ENCODE measurements around the gene ZNF462.

ZNF462 gene

DNA sequence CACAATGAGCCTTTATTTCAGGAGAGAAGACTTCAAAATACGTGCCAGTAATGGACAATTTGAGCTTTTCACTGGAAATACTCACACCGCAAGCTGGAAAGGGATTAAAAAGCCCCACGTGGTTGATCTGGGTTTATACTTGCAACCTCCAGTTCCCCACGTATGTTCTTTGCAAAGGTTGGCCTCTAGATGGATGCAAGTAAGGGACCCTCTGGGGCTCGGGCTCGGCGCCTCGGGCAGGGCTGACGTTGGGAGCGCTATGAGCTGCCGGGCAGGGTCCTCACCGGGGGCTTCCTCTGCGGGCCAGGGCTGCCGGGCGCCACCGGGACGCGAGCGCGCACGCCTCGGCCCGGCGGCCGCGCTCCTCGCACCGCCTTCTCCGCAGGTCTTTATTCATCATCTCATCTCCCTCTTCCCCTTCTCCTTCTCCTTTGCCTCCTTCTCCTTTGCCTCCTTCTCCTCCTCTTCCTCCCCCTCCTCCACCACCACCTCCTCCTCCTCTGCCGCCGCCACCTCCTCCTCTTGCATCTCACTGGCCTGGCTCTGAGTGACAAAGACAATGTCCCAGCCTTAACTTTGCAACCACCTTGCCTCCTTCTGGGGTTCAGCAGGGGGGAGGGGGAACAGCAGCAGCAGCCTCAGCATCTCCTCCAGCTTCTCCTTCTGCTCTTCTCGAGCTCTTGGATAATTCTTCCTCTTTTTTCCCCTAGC is 701 bp upstream of the ZNF462 start:
- peak overlapping the region; percentile 71 for H3K4me3 ChIP-seq (replicated peaks; ENCODE audit: low read depth, low read length)
- DNase-seq (ENCODE audit: extremely low read depth, low read depth), result no peak
- TF ChIP-seq, protein P1, sequence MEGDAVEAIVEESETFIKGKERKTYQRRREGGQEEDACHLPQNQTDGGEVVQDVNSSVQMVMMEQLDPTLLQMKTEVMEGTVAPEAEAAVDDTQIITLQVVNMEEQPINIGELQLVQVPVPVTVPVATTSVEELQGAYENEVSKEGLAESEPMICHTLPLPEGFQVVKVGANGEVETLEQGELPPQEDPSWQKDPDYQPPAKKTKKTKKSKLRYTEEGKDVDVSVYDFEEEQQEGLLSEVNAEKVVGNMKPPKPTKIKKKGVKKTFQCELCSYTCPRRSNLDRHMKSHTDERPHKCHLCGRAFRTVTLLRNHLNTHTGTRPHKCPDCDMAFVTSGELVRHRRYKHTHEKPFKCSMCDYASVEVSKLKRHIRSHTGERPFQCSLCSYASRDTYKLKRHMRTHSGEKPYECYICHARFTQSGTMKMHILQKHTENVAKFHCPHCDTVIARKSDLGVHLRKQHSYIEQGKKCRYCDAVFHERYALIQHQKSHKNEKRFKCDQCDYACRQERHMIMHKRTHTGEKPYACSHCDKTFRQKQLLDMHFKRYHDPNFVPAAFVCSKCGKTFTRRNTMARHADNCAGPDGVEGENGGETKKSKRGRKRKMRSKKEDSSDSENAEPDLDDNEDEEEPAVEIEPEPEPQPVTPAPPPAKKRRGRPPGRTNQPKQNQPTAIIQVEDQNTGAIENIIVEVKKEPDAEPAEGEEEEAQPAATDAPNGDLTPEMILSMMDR (IDR thresholded peaks at IDR 0.05; ENCODE audit: low read depth, low read length, missing control alignments), result no peak

DNA sequence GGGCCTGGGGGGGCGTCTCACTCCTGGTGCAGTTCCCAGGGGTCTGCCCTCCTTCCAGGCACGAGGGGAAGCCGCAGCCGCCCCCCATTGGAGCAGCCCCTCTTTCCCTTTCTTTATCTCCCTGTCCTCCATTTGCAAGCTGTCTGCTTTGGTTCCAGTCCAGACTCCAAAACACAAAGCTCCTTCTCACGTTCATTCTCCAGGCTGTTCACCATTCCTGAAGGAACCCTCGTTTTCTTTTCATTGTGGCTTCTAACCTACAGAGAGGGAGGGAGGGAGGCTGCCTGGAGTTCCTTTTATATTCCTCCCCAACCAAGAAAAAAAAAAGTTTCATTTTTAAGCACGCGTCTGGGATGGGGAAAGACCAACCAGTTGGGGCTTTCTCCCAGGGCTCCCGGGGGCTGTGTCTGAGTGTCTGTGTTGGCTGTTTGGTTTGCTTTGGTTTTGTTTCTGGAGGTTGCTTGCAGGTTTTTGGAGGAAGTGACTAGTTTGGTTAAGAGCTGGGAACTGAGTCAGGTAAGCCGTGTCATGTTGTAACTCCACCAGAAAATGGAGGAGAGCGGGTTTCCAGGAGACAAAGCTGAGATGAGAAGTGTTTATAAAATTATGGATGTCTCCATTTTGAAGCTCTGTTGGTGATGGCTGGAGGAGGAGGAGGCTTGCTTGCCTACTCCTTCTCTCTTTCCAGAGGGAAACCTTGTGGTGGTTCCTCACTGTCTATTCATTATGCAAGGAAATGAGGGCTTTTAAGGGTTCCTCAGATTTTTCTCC is 1.6 kb downstream of the ZNF462 start:
- no peak for DNase-seq (ENCODE audit: extremely low read depth, low read depth)
- TF ChIP-seq, protein P1 (IDR thresholded peaks at IDR 0.05; ENCODE audit: low read depth, low read length, missing control alignments), result no peak
- peak overlapping the region; percentile 71 for H3K4me3 ChIP-seq (replicated peaks; ENCODE audit: low read depth, low read length)

DNA sequence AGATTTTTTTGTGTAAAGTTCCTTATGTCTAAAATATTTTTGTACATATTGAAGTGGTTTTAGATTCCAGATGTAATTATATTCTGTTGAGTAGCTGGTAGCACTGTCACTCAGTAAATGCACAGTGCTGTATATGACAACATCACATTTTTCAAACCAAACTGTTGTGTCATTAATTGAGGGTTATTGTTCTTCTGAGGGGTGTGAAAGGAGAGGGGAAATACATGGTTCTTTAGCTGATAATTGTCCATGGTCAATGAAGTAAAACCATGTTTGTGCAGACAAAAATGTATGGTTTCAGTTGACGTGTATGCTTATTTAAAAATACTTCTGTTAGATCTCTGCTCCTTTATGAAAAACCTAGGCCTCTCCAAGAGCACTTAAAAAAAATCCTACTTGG is 3.3 kb downstream of the ZNF462 start:
- TF ChIP-seq, protein P1 (IDR thresholded peaks at IDR 0.05; ENCODE audit: low read depth, low read length, missing control alignments), result no peak
- no peak overlapping the region for H3K4me3 ChIP-seq (replicated peaks; ENCODE audit: low read depth, low read length)
- DNase-seq (ENCODE audit: extremely low read depth, low read depth), result no peak

DNA sequence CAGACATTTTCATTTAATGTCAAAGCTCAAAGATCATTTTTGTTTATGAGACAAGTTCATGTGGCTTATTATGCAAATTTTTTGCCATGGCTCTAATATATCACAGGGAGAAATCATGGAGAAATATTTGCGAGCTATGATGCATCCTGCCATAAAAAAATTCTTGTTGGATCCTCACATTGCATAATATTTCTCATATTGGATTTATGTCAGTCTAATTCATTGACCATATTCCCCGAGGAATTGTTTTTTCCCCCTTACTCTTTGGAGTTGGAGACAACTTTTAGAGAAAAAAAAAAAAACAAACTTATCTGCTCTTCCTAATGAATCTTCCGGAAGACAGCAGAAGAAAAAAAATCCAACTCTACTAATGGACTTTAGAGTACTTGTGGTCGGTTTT is 4.3 kb downstream of the ZNF462 start:
- TF ChIP-seq, protein P1 (IDR thresholded peaks at IDR 0.05; ENCODE audit: low read depth, low read length, missing control alignments), result no peak
- H3K4me3 ChIP-seq (replicated peaks; ENCODE audit: low read depth, low read length), result no peak overlapping the region
- no peak for DNase-seq (ENCODE audit: extremely low read depth, low read depth)

DNA sequence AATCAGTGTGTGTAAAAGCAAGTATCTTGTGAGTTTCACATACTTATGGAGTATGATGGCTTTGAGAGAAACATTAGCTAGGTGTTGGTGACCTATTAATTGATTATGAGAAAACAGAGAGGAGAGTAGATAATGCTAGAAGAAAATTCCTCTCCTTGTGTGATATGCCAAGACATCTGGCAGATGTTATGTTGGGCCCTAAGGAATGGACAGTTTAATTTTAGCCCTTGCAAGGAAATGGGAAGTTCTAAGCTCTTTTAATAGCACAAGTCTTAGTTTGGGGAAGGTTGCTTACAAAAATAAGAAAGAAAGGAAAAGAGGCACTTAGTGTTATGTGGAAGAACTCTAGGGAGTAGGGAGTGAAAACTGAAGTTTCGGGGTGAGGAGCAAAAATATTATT is 5.1 kb downstream of the ZNF462 start:
- TF ChIP-seq, protein P1 (IDR thresholded peaks at IDR 0.05; ENCODE audit: low read depth, low read length, missing control alignments), result no peak
- DNase-seq (ENCODE audit: extremely low read depth, low read depth), result no peak
- H3K4me3 ChIP-seq (replicated peaks; ENCODE audit: low read depth, low read length), result no peak overlapping the region

DNA sequence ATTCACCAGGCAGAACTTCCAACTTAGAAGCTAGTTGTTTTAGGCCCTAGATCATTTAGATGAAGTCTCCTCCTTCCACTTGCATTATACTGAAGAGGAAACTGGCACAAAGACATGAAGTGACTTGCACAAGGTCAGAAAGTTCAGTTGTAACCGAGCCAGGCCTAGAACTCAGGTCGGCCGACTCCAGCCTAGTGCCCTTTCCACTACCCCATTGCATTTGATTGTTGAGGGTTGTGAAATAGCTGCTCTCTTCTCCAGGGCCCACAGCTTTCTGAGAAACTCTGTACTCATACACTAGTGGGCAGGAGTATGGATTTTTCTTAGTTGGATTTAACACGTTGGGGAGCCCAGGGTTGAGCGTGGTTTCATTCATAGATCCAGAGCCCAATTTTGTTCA is 5.6 kb downstream of the ZNF462 start:
- TF ChIP-seq, protein P1 (IDR thresholded peaks at IDR 0.05; ENCODE audit: low read depth, low read length, missing control alignments), result no peak

More for the DNA sequence above, 5.6 kb downstream of the ZNF462 start:
- H3K4me3 ChIP-seq (replicated peaks; ENCODE audit: low read depth, low read length), result no peak overlapping the region
- DNase-seq (ENCODE audit: extremely low read depth, low read depth), result no peak

Data from HFF-Myc (cell line).